Measurements from ENCODE around the gene DENND1A. TPM values are rescaled to one million over a fixed set of nuclear protein-coding genes. Genes with fewer than 3 reads are reported as not detected.
"Not testable (repeated sequence)": the region's sequence is repeated elsewhere in the genome, so short reads cannot be mapped to it uniquely, and the experiment has no call there.

DENND1A gene
- total and polyA plus RNA-seq, 8 donors: 4.4 to 109 (median 21.4) TPM

DNA sequence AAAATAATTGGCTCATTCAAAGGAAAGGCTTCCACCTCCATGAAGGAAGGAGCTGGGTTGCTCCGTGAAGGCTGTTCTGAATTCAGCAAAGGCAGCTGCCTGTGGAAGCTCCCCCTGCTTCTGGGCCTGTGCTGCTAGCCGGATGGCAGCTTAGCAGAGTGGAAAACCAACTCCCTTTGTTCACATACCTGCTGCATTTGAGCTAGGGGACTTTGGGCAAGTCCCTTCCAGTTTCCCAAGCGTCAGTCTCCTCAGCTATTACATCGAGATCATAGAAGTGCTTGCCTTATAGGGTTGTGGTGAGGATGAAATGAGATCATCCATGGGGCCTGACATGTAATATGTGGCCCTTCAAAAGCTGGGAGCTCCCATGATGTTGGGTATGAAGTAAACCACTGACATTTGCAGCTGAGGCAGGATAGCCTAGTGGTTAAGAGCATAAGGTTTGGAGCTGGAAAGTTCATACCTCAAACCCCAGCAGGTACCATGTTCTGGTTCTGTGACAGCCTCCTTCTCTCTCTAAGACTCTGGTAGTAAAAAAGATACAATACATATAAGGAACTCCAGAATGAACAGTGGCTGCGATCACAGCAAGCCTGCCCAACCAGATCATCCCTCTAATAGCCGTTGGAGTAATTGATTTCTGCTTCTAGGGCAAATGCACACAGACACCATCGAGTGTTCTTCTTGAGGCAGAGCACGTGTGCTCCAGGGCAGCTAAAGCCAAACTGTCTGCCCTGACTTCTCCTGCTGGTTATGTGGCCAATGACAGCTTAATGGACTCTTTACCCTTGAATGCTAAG, 11.0 kb upstream of the DENND1A start:
- no peaks in the 10 kb centered on the region for H3K9me3 ChIP-seq
- H3K27me3 ChIP-seq: peaks cover 0 to 17% (median 0%) of the 10 kb centered on the region in 3 donors
- H3K36me3 ChIP-seq: no peaks in the 10 kb centered on the region
- no peaks in the 10 kb centered on the region for H3K4me1 ChIP-seq
- WGBS, 5 donors: 69 to 81% (median 78%) methylated on average over 7 to 8 of the region's 8 CpGs
- intact Hi-C loops (cut with DNase I; ENCODE audit: low total_unique reads): no loop called here
- H3K27ac ChIP-seq: no peak overlapping the region
- no peak for DNase-seq
- no peak for TF ChIP-seq POLR2AphosphoS5 (IDR thresholded peaks at IDR 0.05)
- TF ChIP-seq, protein P1, sequence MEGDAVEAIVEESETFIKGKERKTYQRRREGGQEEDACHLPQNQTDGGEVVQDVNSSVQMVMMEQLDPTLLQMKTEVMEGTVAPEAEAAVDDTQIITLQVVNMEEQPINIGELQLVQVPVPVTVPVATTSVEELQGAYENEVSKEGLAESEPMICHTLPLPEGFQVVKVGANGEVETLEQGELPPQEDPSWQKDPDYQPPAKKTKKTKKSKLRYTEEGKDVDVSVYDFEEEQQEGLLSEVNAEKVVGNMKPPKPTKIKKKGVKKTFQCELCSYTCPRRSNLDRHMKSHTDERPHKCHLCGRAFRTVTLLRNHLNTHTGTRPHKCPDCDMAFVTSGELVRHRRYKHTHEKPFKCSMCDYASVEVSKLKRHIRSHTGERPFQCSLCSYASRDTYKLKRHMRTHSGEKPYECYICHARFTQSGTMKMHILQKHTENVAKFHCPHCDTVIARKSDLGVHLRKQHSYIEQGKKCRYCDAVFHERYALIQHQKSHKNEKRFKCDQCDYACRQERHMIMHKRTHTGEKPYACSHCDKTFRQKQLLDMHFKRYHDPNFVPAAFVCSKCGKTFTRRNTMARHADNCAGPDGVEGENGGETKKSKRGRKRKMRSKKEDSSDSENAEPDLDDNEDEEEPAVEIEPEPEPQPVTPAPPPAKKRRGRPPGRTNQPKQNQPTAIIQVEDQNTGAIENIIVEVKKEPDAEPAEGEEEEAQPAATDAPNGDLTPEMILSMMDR (IDR thresholded peaks at IDR 0.05): no peak
- TF ChIP-seq POLR2A (IDR thresholded peaks at IDR 0.05): no peak
- TF ChIP-seq EP300 (IDR thresholded peaks at IDR 0.05): no peak
- H3K4me3 ChIP-seq: no peak overlapping the region

DNA sequence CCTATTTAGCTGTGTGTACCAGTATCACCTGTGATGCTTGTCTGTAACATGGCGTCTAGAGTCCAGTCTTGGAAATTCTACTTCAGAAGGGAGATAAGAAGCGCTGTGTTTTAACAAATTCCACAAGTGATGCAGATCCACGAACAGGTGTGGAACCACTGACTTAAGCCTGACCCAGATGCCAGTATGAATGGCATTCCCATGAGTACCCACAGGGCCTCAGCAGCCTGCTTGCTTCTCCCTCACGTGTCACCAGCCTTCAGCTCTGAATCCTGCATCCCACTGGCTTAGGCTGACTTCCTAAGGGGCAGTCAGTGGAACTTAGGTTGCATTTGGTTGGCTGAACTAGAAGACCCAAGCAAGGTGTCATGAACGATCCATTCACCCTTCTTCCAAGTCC, 8.5 kb upstream of the DENND1A start:
- Histone ChIP-seq H3K27me3 (peaks cover 0 to 17% (median 0%) of the 10 kb centered on the region in 3 donors), H3K4me1 (peaks cover 0 to 4% (median 0%) of the 10 kb centered on the region in 4 donors), H3K36me3 (no peaks in the 10 kb centered on the region), H3K9me3 (no peaks in the 10 kb centered on the region), H3K4me3 (no peak overlapping the region), H3K27ac (no peak overlapping the region)
- no peak for DNase-seq
- intact Hi-C loops (cut with DNase I; ENCODE audit: low total_unique reads): no loop called here
- TF ChIP-seq EP300 (IDR thresholded peaks at IDR 0.05): no peak
- TF ChIP-seq, protein P1 (IDR thresholded peaks at IDR 0.05): no peak
- TF ChIP-seq POLR2A (IDR thresholded peaks at IDR 0.05): no peak
- no peak for TF ChIP-seq POLR2AphosphoS5 (IDR thresholded peaks at IDR 0.05)
- whole genome bisulfite sequencing, 5 donors: 83 to 91% (median 86%) methylated on average over 5 of the region's 5 CpGs

DNA sequence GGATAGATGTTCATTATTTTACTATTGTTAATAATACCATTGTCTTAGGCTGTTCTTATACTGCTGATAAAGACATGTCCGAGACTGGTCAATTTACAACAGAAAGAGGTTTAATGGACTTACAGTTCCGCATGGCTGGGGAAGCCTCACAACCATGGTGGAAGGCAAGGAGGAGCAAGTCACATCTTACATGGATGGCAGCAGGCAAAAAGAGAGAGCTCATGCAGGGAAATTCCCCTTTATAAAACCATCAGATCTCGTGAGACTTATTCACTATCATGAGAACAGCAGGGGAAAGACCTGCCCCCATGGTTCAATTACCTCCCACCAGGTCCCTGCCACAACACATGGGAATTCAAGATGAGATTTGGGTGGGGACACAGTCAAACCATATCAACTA, 6.6 kb upstream of the DENND1A start:
- H3K4me1 ChIP-seq; intact Hi-C loops (cut with DNase I; ENCODE audit: low total_unique reads); DNase-seq; H3K9me3 ChIP-seq; H3K27ac ChIP-seq; H3K36me3 ChIP-seq; H3K4me3 ChIP-seq; H3K27me3 ChIP-seq: not testable (repeated sequence)
- WGBS, 5 donors: 83 to 91% (median 90%) methylated on average over 3 of the region's 3 CpGs

DNA sequence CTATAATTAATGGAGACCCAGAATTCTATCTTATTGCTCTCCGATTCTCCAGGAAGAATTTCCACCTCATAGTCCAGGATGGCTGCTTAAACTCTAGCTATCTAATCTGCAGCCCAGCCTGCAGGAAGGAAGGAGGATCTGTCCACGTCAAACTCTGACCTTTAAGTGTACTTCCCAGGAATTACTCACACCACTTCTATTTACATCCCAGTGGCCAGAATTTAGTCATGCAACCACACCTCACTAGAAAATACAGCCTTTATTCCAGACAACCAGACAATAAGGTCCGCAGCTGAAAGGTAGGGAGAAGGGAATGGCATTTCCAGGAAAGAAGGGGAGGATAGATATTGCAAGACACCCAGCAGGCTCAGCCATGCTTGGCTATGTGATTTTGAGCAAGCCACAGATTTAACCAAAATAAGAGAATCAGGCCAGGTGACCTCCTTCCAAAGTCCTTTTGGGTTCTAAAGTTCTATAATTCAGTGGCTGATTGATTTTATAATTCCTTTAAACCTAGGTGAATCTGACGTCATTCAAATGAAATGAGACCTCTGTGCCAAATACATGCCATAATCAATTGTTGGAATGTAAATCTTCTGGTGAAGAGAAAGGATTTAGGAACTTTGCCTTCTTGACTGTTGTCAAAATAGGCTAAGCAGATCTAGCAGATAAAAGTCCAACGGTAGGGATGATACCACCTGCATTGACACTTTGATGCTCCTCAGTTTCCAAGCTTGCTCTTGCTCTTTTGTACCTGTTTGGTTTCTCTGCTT, 3.7 kb upstream of the DENND1A start:
- 34 to 52% (median 37%) methylated on average over 5 of the region's 5 CpGs for WGBS, 5 donors
- Histone ChIP-seq H3K4me1 (peaks cover 6 to 26% (median 17%) of the 10 kb centered on the region in 4 donors), H3K36me3 (no peaks in the 10 kb centered on the region), H3K27ac (peak overlapping the region in 3 of 5 donors; percentile 18 to 68 (median 38)), H3K27me3 (no peaks in the 10 kb centered on the region), H3K4me3 (no peak overlapping the region), H3K9me3 (no peaks in the 10 kb centered on the region)
- no peak for DNase-seq
- intact Hi-C loops (cut with DNase I; ENCODE audit: low total_unique reads): no loop called here
- TF ChIP-seq, protein P1 (IDR thresholded peaks at IDR 0.05): no peak
- TF ChIP-seq EP300 (IDR thresholded peaks at IDR 0.05) (no peak), POLR2A (IDR thresholded peaks at IDR 0.05) (no peak), POLR2AphosphoS5 (IDR thresholded peaks at IDR 0.05) (peak in 2 of 3 donors; percentile 24 to 77)
